ENCODE measurements around the gene KCNAB2.

The KCNAB2 gene

GRCh38 chr1:6106977-6107376 is 61.3 kb downstream of the KCNAB2 start:
- FAIRE-seq (no peak), DNase-seq (ENCODE audit: low spot score) (no peak)

GRCh38 chr1:6107409-6108356 is 62.0 kb downstream of the KCNAB2 start:
- no peak for FAIRE-seq
- DNase-seq (ENCODE audit: low spot score) = no peak

- no peak for DNase-seq (ENCODE audit: low spot score)
- FAIRE-seq = no peak
These were observed 62.8 kb downstream of the KCNAB2 start for GRCh38 chr1:6108476-6108875.

- FAIRE-seq = no peak
- peak; percentile 29 for DNase-seq (ENCODE audit: low spot score)
These were observed 63.4 kb downstream of the KCNAB2 start for GRCh38 chr1:6108937-6109614.

- DNase-seq (ENCODE audit: low spot score) = no peak
- FAIRE-seq = no peak
These were observed 64.0 kb downstream of the KCNAB2 start for GRCh38 chr1:6109688-6110087.

- no peak for FAIRE-seq
- DNase-seq (ENCODE audit: low spot score) = no peak
These were observed 64.6 kb downstream of the KCNAB2 start for GRCh38 chr1:6110326-6110725.

- FAIRE-seq = no peak
- DNase-seq (ENCODE audit: low spot score) = no peak
These were observed 65.9 kb downstream of the KCNAB2 start for GRCh38 chr1:6111571-6111970.

- no peak for FAIRE-seq
- DNase-seq (ENCODE audit: low spot score) = no peak
These were observed 66.5 kb downstream of the KCNAB2 start for GRCh38 chr1:6111991-6112689.

- DNase-seq (ENCODE audit: low spot score) (no peak), FAIRE-seq (no peak)
These were observed 67.0 kb downstream of the KCNAB2 start for GRCh38 chr1:6112690-6113005.

GRCh38 chr1:6113116-6113515 is 67.4 kb downstream of the KCNAB2 start:
- DNase-seq (ENCODE audit: low spot score) (no peak), FAIRE-seq (no peak)

- FAIRE-seq = no peak
- DNase-seq (ENCODE audit: low spot score) = no peak
These were observed 68.1 kb downstream of the KCNAB2 start for GRCh38 chr1:6113745-6114144.

GRCh38 chr1:6116137-6116536 is 70.4 kb downstream of the KCNAB2 start:
- DNase-seq (ENCODE audit: low spot score) (no peak), FAIRE-seq (no peak)

GRCh38 chr1:6117064-6117463 is 71.4 kb downstream of the KCNAB2 start:
- DNase-seq (ENCODE audit: low spot score) (no peak), FAIRE-seq (no peak)

GRCh38 chr1:6117624-6118023 is 71.9 kb downstream of the KCNAB2 start:
- no peak for FAIRE-seq

GRCh38 chr1:6118415-6118814 is 72.7 kb downstream of the KCNAB2 start:
- DNase-seq (ENCODE audit: low spot score) (no peak), FAIRE-seq (no peak)

More at GRCh38 chr1:6117624-6118023, 71.9 kb downstream of the KCNAB2 start:
- no peak for DNase-seq (ENCODE audit: low spot score)

- FAIRE-seq (no peak), DNase-seq (ENCODE audit: low spot score) (no peak)
These were observed 75.3 kb downstream of the KCNAB2 start for GRCh38 chr1:6121021-6121421.

GRCh38 chr1:6121651-6122370 is 76.1 kb downstream of the KCNAB2 start:
- FAIRE-seq = no peak
- no peak for DNase-seq (ENCODE audit: low spot score)

- DNase-seq (ENCODE audit: low spot score) (no peak), FAIRE-seq (no peak)
These were observed 77.4 kb downstream of the KCNAB2 start for GRCh38 chr1:6123083-6123482.

GRCh38 chr1:6123816-6124215 is 78.1 kb downstream of the KCNAB2 start:
- FAIRE-seq (no peak), DNase-seq (ENCODE audit: low spot score) (no peak)

- FAIRE-seq (no peak), DNase-seq (ENCODE audit: low spot score) (no peak)
These were observed 78.7 kb downstream of the KCNAB2 start for GRCh38 chr1:6124341-6124740.

- DNase-seq (ENCODE audit: low spot score) = no peak
- no peak for FAIRE-seq
These were observed 79.2 kb downstream of the KCNAB2 start for GRCh38 chr1:6124746-6125365.
